ENCODE results near the gene SOCS4. TPM values are rescaled to one million over a fixed set of nuclear protein-coding genes. Genes with fewer than 3 reads are reported as not detected.
"Not testable (repeated sequence)": the region's sequence is repeated elsewhere in the genome, so short reads cannot be mapped to it uniquely, and the experiment has no call there.

SOCS4 gene
- total RNA-seq, 1 donor from 2014 or later: 23.7 TPM

- Mint-ChIP-seq H3K36me3 (ENCODE audit: low read depth, unreplicated experiment) (no peaks in the 10 kb centered on the region), H3K4me1 (ENCODE audit: unreplicated experiment) (peaks cover 44% of the 10 kb centered on the region), H3K9me3 (ENCODE audit: unreplicated experiment) (no peaks in the 10 kb centered on the region), H3K27ac (ENCODE audit: unreplicated experiment) (peak overlapping the region; percentile 91), H3K27me3 (ENCODE audit: unreplicated experiment) (no peaks in the 10 kb centered on the region), H3K4me3 (ENCODE audit: unreplicated experiment) (peak overlapping the region; percentile 90)
- TF ChIP-seq CTCF (IDR thresholded peaks at IDR 0.05; ENCODE audit: unreplicated experiment): no peak
- DNase-seq (ENCODE audit: low spot score): no peak
Observed at GRCh38 chr14:55026441-55026792, 619 bp upstream of the SOCS4 start.

GRCh38 chr14:55028066-55028465, 1.0 kb downstream of the SOCS4 start:
- peak overlapping the region; percentile 90 for H3K4me3 Mint-ChIP-seq (ENCODE audit: unreplicated experiment)
- H3K27ac Mint-ChIP-seq (ENCODE audit: unreplicated experiment): peak overlapping the region; percentile 91
- H3K27me3 Mint-ChIP-seq (ENCODE audit: unreplicated experiment): no peaks in the 10 kb centered on the region
- H3K36me3 Mint-ChIP-seq (ENCODE audit: low read depth, unreplicated experiment): no peaks in the 10 kb centered on the region
- no peak for TF ChIP-seq CTCF (IDR thresholded peaks at IDR 0.05; ENCODE audit: unreplicated experiment)
- H3K4me1 Mint-ChIP-seq (ENCODE audit: unreplicated experiment): peaks cover 45% of the 10 kb centered on the region
- no peaks in the 10 kb centered on the region for H3K9me3 Mint-ChIP-seq (ENCODE audit: unreplicated experiment)
- no peak for DNase-seq (ENCODE audit: low spot score)

- Mint-ChIP-seq H3K36me3 (ENCODE audit: low read depth, unreplicated experiment) (no peaks in the 10 kb centered on the region), H3K4me3 (ENCODE audit: unreplicated experiment) (peak overlapping the region; percentile 90), H3K27ac (ENCODE audit: unreplicated experiment) (peak overlapping the region; percentile 91), H3K4me1 (ENCODE audit: unreplicated experiment) (peaks cover 45% of the 10 kb centered on the region), H3K27me3 (ENCODE audit: unreplicated experiment) (no peaks in the 10 kb centered on the region), H3K9me3 (ENCODE audit: unreplicated experiment) (no peaks in the 10 kb centered on the region)
- no peak for TF ChIP-seq CTCF (IDR thresholded peaks at IDR 0.05; ENCODE audit: unreplicated experiment)
- no peak for DNase-seq (ENCODE audit: low spot score)
Observed at GRCh38 chr14:55028476-55028875, 1.4 kb downstream of the SOCS4 start.

- Mint-ChIP-seq H3K27ac (ENCODE audit: unreplicated experiment) (no peak overlapping the region), H3K9me3 (ENCODE audit: unreplicated experiment) (no peaks in the 10 kb centered on the region), H3K4me1 (ENCODE audit: unreplicated experiment) (peaks cover 31% of the 10 kb centered on the region), H3K36me3 (ENCODE audit: low read depth, unreplicated experiment) (peaks cover 5% of the 10 kb centered on the region), H3K27me3 (ENCODE audit: unreplicated experiment) (no peaks in the 10 kb centered on the region), H3K4me3 (ENCODE audit: unreplicated experiment) (no peak overlapping the region)
- no peak for DNase-seq (ENCODE audit: low spot score)
- no peak for TF ChIP-seq CTCF (IDR thresholded peaks at IDR 0.05; ENCODE audit: unreplicated experiment)
Observed at GRCh38 chr14:55031190-55031589, 4.2 kb downstream of the SOCS4 start.

DNA sequence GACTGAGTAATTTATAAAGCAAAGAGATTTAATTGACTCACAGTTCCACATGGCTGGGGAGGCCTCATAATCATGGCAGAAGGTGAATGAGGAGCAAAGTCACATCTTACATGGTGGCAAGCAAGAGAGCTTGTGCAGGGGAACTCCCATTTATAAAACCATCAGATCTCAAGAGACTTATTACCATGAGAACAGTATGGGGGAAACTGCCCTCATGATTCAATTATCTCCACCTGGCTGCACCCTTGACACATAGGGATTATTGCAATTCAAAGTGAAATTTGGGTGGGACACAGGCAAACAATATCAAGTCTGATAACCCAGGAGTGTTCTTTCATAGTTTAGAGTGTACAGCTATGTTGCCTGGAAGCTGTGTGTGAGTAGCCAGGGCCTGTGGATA, 11.0 kb downstream of the SOCS4 start:
- peaks cover 22% of the 10 kb centered on the region for H3K36me3 Mint-ChIP-seq (ENCODE audit: low read depth, unreplicated experiment)
- DNase-seq (ENCODE audit: low spot score); H3K4me3 Mint-ChIP-seq (ENCODE audit: unreplicated experiment); H3K27ac Mint-ChIP-seq (ENCODE audit: unreplicated experiment); H3K27me3 Mint-ChIP-seq (ENCODE audit: unreplicated experiment); H3K9me3 Mint-ChIP-seq (ENCODE audit: unreplicated experiment); H3K4me1 Mint-ChIP-seq (ENCODE audit: unreplicated experiment): not testable (repeated sequence)

DNA sequence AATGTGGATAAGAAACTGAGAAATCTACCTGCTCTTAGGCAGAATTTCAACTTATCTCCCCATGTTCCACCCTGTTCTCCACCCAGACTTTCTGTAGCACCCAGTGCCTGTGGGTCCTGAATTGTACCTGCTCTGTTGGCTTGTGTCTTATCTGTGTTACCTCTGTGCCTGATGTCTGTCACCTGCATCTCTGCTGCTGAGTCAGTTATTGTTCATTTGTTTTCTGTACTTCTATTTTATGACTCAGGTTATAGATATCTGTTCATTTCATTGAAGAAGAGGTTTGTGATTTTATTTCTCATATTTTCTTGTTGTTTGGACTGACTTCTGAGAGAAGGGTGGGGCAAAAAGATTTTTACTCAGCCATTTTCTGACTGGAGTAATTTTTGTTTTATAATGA, 11.7 kb downstream of the SOCS4 start:
- TF ChIP-seq CTCF (IDR thresholded peaks at IDR 0.05; ENCODE audit: unreplicated experiment): no peak
- no peak overlapping the region for H3K27ac Mint-ChIP-seq (ENCODE audit: unreplicated experiment)
- no peaks in the 10 kb centered on the region for H3K4me1 Mint-ChIP-seq (ENCODE audit: unreplicated experiment)
- H3K36me3 Mint-ChIP-seq (ENCODE audit: low read depth, unreplicated experiment): peaks cover 22% of the 10 kb centered on the region
- H3K4me3 Mint-ChIP-seq (ENCODE audit: unreplicated experiment): no peak overlapping the region
- no peaks in the 10 kb centered on the region for H3K27me3 Mint-ChIP-seq (ENCODE audit: unreplicated experiment)
- no peaks in the 10 kb centered on the region for H3K9me3 Mint-ChIP-seq (ENCODE audit: unreplicated experiment)
- DNase-seq (ENCODE audit: low spot score): no peak
